Immature natural killer cell (primary cell): ENCODE data around the gene RERG. TPM values are rescaled to one million over a fixed set of nuclear protein-coding genes. Genes with fewer than 3 reads are reported as not detected.

Experiments
- DNase-seq, 3 donors: peaks; one replicate each; pipeline ENCODE4 v3.0.0; 2022; ENCODE audit warnings: mixed read lengths in 1 of 3
- H3K27ac Mint-ChIP-seq, 6 donors: one replicate each; pipeline ENCODE4 v1.8.0; 2020; ENCODE audit warnings: mixed read lengths in 6 of 6, mild to moderate bottlenecking in 5 of 6, inconsistent platforms in 4 of 6, moderate library complexity in 3 of 6
- H3K27me3 Mint-ChIP-seq, 3 donors: one replicate each; pipeline ENCODE4 v1.8.0; 2020 to 2021; ENCODE audit warnings: low read depth in 3 of 3, mild to moderate bottlenecking in 3 of 3, mixed read lengths in 3 of 3, moderate library complexity in 3 of 3, inconsistent platforms in 1 of 3
- H3K36me3 Mint-ChIP-seq, 3 donors: one replicate each; pipeline ENCODE4 v1.8.0; 2020; ENCODE audit warnings: mixed read lengths in 3 of 3, inconsistent platforms in 2 of 3, mild to moderate bottlenecking in 2 of 3
- H3K4me1 Mint-ChIP-seq, 2 donors: one replicate each; pipeline ENCODE4 v1.8.0; 2020; ENCODE audit warnings: inconsistent platforms in 2 of 2, mild to moderate bottlenecking in 2 of 2, mixed read lengths in 2 of 2, moderate library complexity in 1 of 2
- H3K4me3 Mint-ChIP-seq, 5 donors: one replicate each; pipeline ENCODE4 v1.8.0; 2020; ENCODE audit warnings: mild to moderate bottlenecking in 5 of 5, mixed read lengths in 5 of 5, inconsistent platforms in 3 of 5, moderate library complexity in 3 of 5
- H3K9me3 Mint-ChIP-seq, 6 donors: one replicate each; pipeline ENCODE4 v1.8.0; 2020; ENCODE audit warnings: mild to moderate bottlenecking in 6 of 6, mixed read lengths in 6 of 6, inconsistent platforms in 4 of 6, moderate library complexity in 3 of 6
- polyA plus RNA-seq, 3 donors: library from polyadenylated mRNA; unstranded; fragments of 300-500 nt; fragmentation: Illumina TruSeq; gene quantifications; one replicate each; pipeline ENCODE4 v1.2.3, GENCODE V29; 2021

The RERG gene
- polyA plus RNA-seq, 3 donors from 2014 or later, result not detected

- H3K27me3 Mint-ChIP-seq, result peaks cover 2 to 6% (median 2%) of the 10 kb centered on the region in 3 donors
- DNase-seq, result no peak
- H3K27ac Mint-ChIP-seq, result no peak overlapping the region
- H3K36me3 Mint-ChIP-seq, result no peaks in the 10 kb centered on the region
- H3K9me3 Mint-ChIP-seq, result peaks cover 0 to 4% (median 0%) of the 10 kb centered on the region in 6 donors
- no peaks in the 10 kb centered on the region for H3K4me1 Mint-ChIP-seq
- no peak overlapping the region for H3K4me3 Mint-ChIP-seq
Measured at GRCh38 chr12:15208871-15209656, 12.2 kb downstream of the RERG start.

DNA sequence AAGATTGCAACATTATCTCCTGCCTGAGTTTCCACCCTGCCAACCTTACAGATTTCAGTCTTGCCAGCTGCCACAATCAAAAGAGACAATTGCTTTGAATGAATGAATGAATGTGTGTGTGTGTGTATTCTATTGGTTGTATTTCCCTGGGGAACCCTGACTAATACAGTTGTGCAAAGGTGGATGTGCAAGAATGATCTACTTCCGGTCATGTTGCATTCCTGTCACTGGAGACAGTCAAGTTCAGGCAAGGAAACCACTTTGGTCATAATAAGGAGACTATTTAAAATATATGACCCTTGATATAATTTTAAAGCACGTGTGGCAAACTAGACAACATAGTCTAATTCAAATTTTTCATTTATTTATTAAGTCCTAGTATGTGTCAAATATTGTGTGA lies 13.1 kb downstream of the RERG start:
- peaks cover 0 to 4% (median 0%) of the 10 kb centered on the region in 6 donors for H3K9me3 Mint-ChIP-seq
- peaks cover 2 to 6% (median 2%) of the 10 kb centered on the region in 3 donors for H3K27me3 Mint-ChIP-seq
- no peak for DNase-seq
- no peak overlapping the region for H3K27ac Mint-ChIP-seq
- no peaks in the 10 kb centered on the region for H3K4me1 Mint-ChIP-seq
- no peak overlapping the region for H3K4me3 Mint-ChIP-seq
- no peaks in the 10 kb centered on the region for H3K36me3 Mint-ChIP-seq

DNA sequence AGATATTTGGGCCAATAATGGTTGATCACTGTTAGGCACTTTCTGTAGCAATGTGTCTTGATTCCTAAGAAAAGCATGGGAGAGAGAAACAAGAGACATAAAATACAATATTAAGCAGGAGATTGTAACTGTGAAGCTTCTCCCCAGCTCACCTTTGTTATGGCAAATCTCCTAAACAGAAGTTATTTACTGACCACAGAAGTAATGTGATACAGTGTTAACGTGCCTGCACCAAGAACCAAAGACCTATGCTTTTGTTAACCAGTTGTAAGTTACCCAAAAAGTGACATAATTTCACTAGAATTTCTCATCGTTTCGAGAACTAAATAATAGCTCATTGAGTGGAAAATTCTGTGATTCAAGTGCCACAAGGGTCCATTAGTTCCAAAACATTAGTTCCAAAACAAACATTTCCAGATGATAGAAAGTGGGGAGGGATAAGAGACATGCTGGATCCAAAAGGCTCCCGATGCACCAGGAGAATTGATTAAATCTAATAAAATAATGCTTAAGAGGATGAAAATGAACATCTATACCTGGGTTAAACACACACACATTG lies 14.3 kb downstream of the RERG start:
- Mint-ChIP-seq H3K4me3 (no peak overlapping the region), H3K27ac (no peak overlapping the region), H3K9me3 (peaks cover 0 to 4% (median 0%) of the 10 kb centered on the region in 6 donors), H3K27me3 (peaks cover 2 to 6% (median 2%) of the 10 kb centered on the region in 3 donors), H3K36me3 (no peaks in the 10 kb centered on the region), H3K4me1 (no peaks in the 10 kb centered on the region)
- no peak for DNase-seq

DNA sequence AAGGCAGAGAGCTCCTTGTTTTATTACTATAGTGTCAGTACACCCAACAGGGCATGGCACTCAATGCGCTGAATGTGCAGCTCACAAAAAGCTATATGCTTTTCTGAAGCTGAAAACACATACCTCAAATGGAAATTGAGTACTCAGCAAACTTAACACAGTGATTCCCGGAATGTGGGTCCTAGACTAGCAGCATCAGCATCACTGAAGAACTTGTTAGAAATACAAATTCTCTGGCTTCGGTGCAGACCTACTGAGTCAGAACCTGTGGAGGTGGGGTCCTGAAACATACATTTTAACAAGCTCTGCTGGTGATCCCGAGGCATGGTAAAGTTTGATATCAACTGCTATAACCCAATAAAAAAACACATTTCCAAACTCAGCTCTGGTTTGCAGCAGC lies 14.9 kb downstream of the RERG start:
- Mint-ChIP-seq H3K9me3 (peaks cover 0 to 4% (median 0%) of the 10 kb centered on the region in 6 donors), H3K27ac (no peak overlapping the region), H3K4me1 (no peaks in the 10 kb centered on the region), H3K4me3 (no peak overlapping the region), H3K36me3 (no peaks in the 10 kb centered on the region), H3K27me3 (peaks cover 2 to 6% (median 2%) of the 10 kb centered on the region in 3 donors)
- no peak for DNase-seq

- Mint-ChIP-seq H3K9me3 (peaks cover 0 to 4% (median 0%) of the 10 kb centered on the region in 6 donors), H3K27me3 (peaks cover 2 to 6% (median 2%) of the 10 kb centered on the region in 3 donors), H3K36me3 (no peaks in the 10 kb centered on the region), H3K4me1 (no peaks in the 10 kb centered on the region), H3K27ac (no peak overlapping the region), H3K4me3 (no peak overlapping the region)
- DNase-seq, result no peak
Measured at GRCh38 chr12:15205341-15206010, 15.7 kb downstream of the RERG start.

DNA sequence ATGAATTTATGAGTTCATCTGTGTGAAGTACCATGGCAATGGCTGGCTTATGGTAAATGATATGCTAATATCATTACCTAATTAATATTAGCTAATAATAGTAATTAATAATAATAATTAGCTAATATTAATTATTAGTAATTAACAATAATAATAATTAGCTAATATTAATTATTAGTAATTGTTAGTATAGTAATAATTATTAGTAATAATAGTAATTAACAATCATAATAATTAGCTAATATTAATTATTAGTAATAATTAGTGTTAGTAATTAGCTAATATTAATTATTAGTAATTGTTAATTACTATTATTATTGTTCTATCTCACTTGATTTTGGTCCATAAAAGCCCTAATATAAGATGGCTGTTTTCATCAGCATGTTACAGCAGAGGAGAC lies 19.8 kb downstream of the RERG start:
- no peak for DNase-seq
- Mint-ChIP-seq H3K27ac (no peak overlapping the region), H3K9me3 (peaks cover 0 to 2% (median 0%) of the 10 kb centered on the region in 6 donors), H3K36me3 (no peaks in the 10 kb centered on the region), H3K27me3 (peaks cover 0 to 4% (median 0%) of the 10 kb centered on the region in 3 donors), H3K4me1 (no peaks in the 10 kb centered on the region), H3K4me3 (no peak overlapping the region)

GRCh38 chr12:15201056-15201455 lies 20.2 kb downstream of the RERG start:
- DNase-seq, result no peak
- Mint-ChIP-seq H3K4me3 (no peak overlapping the region), H3K4me1 (no peaks in the 10 kb centered on the region), H3K27me3 (peaks cover 0 to 4% (median 0%) of the 10 kb centered on the region in 3 donors), H3K36me3 (no peaks in the 10 kb centered on the region), H3K27ac (no peak overlapping the region), H3K9me3 (peaks cover 0 to 2% (median 0%) of the 10 kb centered on the region in 6 donors)

DNA sequence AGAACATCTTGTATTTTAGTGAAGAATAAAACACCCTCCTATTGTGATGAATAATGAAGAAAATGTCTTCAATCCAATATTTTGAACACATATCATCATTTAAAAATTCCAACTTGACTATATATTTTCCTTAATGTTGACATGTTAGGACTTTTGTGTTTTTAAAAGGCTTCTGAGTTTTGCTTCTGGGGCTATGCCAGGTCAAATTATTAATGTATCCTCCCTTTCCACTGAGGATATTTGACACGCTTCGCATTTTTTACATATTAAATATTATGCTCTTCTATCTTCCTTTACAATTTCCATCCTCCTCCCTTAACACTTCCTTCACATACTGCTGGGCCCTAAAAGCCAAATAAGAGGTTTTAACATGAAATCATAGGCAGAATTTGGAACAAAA lies 20.6 kb downstream of the RERG start:
- H3K4me1 Mint-ChIP-seq, result no peaks in the 10 kb centered on the region
- DNase-seq, result no peak
- H3K4me3 Mint-ChIP-seq, result no peak overlapping the region
- no peak overlapping the region for H3K27ac Mint-ChIP-seq
- H3K27me3 Mint-ChIP-seq, result peaks cover 0 to 4% (median 0%) of the 10 kb centered on the region in 3 donors
- no peaks in the 10 kb centered on the region for H3K36me3 Mint-ChIP-seq
- H3K9me3 Mint-ChIP-seq, result peaks cover 0 to 2% (median 0%) of the 10 kb centered on the region in 6 donors

- H3K4me3 Mint-ChIP-seq, result no peak overlapping the region
- no peak overlapping the region for H3K27ac Mint-ChIP-seq
- no peak for DNase-seq
- H3K27me3 Mint-ChIP-seq, result peaks cover 0 to 4% (median 1%) of the 10 kb centered on the region in 3 donors
- H3K9me3 Mint-ChIP-seq, result peaks cover 0 to 2% (median 0%) of the 10 kb centered on the region in 6 donors
- H3K4me1 Mint-ChIP-seq, result no peaks in the 10 kb centered on the region
- H3K36me3 Mint-ChIP-seq, result no peaks in the 10 kb centered on the region
Measured at GRCh38 chr12:15199930-15200329, 21.3 kb downstream of the RERG start.

GRCh38 chr12:15196678-15197505 lies 24.3 kb downstream of the RERG start:
- no peaks in the 10 kb centered on the region for H3K4me1 Mint-ChIP-seq
- no peaks in the 10 kb centered on the region for H3K36me3 Mint-ChIP-seq
- H3K27ac Mint-ChIP-seq, result no peak overlapping the region
- peaks cover 0 to 5% (median 0%) of the 10 kb centered on the region in 3 donors for H3K27me3 Mint-ChIP-seq
- DNase-seq, result no peak
- H3K9me3 Mint-ChIP-seq, result no peaks in the 10 kb centered on the region
- H3K4me3 Mint-ChIP-seq, result no peak overlapping the region

DNA sequence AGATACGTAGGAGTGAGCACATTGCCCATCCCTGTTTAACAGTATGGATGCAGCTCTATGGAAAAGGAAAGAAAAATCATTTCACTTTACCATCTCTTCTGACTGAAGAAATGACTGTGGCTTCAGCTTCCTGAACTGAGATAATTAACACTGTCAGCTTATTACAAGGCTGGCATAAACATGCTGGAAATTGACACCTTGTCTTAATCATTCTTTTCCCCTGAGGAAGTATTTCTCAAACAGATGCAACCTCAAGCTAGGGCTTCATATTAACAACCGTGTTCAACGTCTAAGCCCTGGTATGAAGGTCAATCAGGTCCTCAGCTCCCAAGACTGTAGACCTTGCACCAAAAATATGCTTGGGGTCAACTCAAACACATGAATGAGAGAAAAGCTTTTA lies 25.0 kb downstream of the RERG start:
- H3K9me3 Mint-ChIP-seq, result no peaks in the 10 kb centered on the region
- peaks cover 0 to 5% (median 0%) of the 10 kb centered on the region in 3 donors for H3K27me3 Mint-ChIP-seq
- no peaks in the 10 kb centered on the region for H3K4me1 Mint-ChIP-seq
- no peak overlapping the region for H3K4me3 Mint-ChIP-seq
- no peak overlapping the region for H3K27ac Mint-ChIP-seq
- no peak for DNase-seq
- no peaks in the 10 kb centered on the region for H3K36me3 Mint-ChIP-seq

DNA sequence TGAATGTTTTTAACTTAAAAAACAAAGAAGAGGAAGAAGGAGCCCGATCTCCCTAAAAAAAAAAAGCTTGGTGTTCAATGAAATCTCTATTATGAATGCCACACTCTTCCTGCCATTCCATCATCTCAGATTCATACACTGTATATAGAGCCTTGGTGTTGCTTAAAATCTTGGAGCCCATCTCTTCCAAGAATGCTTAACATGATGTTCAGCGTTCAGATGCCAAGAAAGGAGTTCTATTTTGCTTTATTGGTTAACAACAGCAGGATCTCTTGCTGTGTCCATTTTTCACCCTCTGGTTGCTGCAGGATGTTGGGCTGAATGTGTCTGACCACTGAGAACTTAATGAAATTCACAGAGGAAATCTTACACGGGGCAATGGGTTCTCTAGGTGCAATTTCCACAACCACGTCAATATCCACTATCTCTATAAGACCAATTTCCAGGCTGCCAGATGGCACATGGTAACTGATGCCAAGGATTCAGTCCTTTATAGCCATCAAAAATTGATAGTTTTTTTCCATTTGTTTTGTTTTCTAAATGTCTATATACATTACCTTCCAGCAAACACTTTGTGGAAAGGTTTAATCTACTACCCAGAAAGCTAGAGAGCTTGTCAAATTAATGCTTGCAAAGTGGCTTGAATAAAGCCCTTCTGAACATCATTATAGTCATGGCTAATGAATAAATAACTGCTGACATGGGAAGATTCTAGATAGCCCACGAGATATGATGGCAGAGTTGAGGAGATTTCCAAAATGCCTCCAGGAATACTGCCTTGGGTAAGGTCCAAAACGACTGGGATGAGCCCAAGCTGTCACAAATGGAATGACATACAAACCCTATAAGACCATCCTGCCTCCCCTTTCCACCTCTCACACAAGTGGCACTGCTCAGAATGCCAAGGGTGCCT lies 26.5 kb downstream of the RERG start:
- Mint-ChIP-seq H3K27ac (no peak overlapping the region), H3K36me3 (no peaks in the 10 kb centered on the region), H3K4me1 (no peaks in the 10 kb centered on the region), H3K4me3 (no peak overlapping the region), H3K9me3 (no peaks in the 10 kb centered on the region), H3K27me3 (peaks cover 0 to 5% (median 0%) of the 10 kb centered on the region in 3 donors)
- no peak for DNase-seq

DNA sequence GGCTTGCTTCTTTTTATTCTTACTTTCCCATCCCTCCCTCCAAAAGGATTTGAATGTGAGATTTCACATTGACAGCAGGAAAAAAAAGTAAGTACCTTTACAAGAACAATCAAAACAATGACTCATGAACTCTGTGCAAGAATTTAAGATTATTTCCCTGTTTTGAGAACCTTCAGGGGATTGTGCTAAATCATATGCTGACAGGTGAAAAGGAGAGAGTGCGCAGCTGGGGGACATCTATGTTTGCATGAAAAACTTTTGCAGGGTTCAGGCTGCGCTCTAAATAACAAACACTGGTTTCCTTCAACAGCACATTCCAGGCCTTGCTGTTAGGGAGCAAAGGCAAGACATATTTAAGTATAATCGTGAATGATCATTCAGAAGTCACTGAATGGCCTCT lies 27.3 kb downstream of the RERG start:
- Mint-ChIP-seq H3K27me3 (peaks cover 0 to 5% (median 0%) of the 10 kb centered on the region in 3 donors), H3K4me3 (no peak overlapping the region), H3K36me3 (no peaks in the 10 kb centered on the region), H3K27ac (no peak overlapping the region), H3K9me3 (no peaks in the 10 kb centered on the region), H3K4me1 (no peaks in the 10 kb centered on the region)
- DNase-seq, result no peak
